GM19328 (cell line): Measurements from ENCODE around the gene BRINP1.

Experiments used
- ATAC-seq: cut with Tn5 transposase; IDR thresholded peaks from one replicate; pipeline ENCODE4 v1.9.1; 2021; ENCODE audit warnings: mild to moderate bottlenecking, moderate library complexity; ENCODE audit not compliant: unreplicated experiment

BRINP1 gene

GRCh38 chr9:119154527-119154926, 214.7 kb downstream of the BRINP1 start:
- no peak for ATAC-seq

- no peak for ATAC-seq
Measured at GRCh38 chr9:119153402-119153801, 215.8 kb downstream of the BRINP1 start.

GRCh38 chr9:119148855-119149254, 220.4 kb downstream of the BRINP1 start:
- no peak for ATAC-seq

- no peak for ATAC-seq
Measured at GRCh38 chr9:119137479-119137878, 231.8 kb downstream of the BRINP1 start.

- no peak for ATAC-seq
Measured at GRCh38 chr9:119126040-119126439, 243.2 kb downstream of the BRINP1 start.

- no peak for ATAC-seq
Measured at GRCh38 chr9:119121899-119122298, 247.3 kb downstream of the BRINP1 start.

- no peak for ATAC-seq
Measured at GRCh38 chr9:119117409-119117808, 251.8 kb downstream of the BRINP1 start.
